Vagina (tissue), 2 donors: Measurements from ENCODE around the gene ZNF512. TPM values are rescaled to one million over a fixed set of nuclear protein-coding genes. Genes with fewer than 3 reads are reported as not detected.
"Not testable (repeated sequence)": the region's sequence is repeated elsewhere in the genome, so short reads cannot be mapped to it uniquely, and the experiment has no call there.

Experiments
- DNase-seq, 2 donors: peaks; one replicate each; pipeline ENCODE4 v3.0.0-alpha.2; 2017; ENCODE audit errors: extremely low spot score in 2 of 2
- H3K27ac ChIP-seq: fragments of 200-600 bp; sonication (generic); one replicate; pipeline ENCODE4 v1.5.1; 2019
- H3K27me3 ChIP-seq: fragments of 200-600 bp; sonication (generic); one replicate; pipeline ENCODE4 v1.5.1; 2019
- H3K36me3 ChIP-seq, 2 donors: fragments of 200-600 bp; sonication (generic); one replicate each; pipeline ENCODE4 v1.5.1; 2017 to 2019
- H3K4me1 ChIP-seq: fragments of 200-600 bp; sonication (generic); one replicate; pipeline ENCODE4 v1.5.1; 2019
- H3K4me3 ChIP-seq, 2 donors: fragments of 200-600 bp; sonication (generic); 1 replicate in 1 of 2; 2 replicates in 1 of 2; pipeline ENCODE4 v1.5.1; 2016 to 2019
- H3K9me3 ChIP-seq: fragments of 200-600 bp; sonication (generic); one replicate; pipeline ENCODE4 v1.5.1; 2019
- POLR2A ChIP-seq, 2 donors: fragments of 450-650 bp; IDR thresholded peaks; one replicate each; pipeline ENCODE4 v1.6.1; 2017; ENCODE audit warnings: antibody characterized with exemption in 2 of 2, mild to moderate bottlenecking in 2 of 2, moderate library complexity in 2 of 2
- POLR2AphosphoS5 ChIP-seq, 2 donors: sonication (generic); formaldehyde crosslinking; IDR thresholded peaks; one replicate each; pipeline ENCODE4 v1.9.0; 2017; ENCODE audit warnings: antibody characterized with exemption in 2 of 2, mild to moderate bottlenecking in 2 of 2, low read depth in 1 of 2; ENCODE audit not compliant: insufficient read depth in 1 of 2
- intact Hi-C: fragments of 100-400 bp; cut with DNase I; formaldehyde crosslinking; loops from one replicate; pipeline ENCODE4 v1.15.1; 2023
- total RNA-seq: library from RNA; depleted of rRNA; stranded (reverse); fragments of >200 nt; gene quantifications from one replicate; pipeline ENCODE4 v1.2.3, GENCODE V29; 2016
- TF ChIP-seq, protein P1 (sequence below), 3 experiments: fragments of 450-650 bp in 2 of 3; fragments of 200-600 bp in 1 of 3; sonication (generic) in 1 of 3; IDR thresholded peaks; one replicate each; pipeline ENCODE4 v1.5.1; 2017 to 2019; ENCODE audit warnings: antibody characterized with exemption in 3 of 3, mild to moderate bottlenecking in 2 of 3, moderate library complexity in 2 of 3

The ZNF512 gene
- total RNA-seq, 1 donor from 2014 or later, result 35.4 TPM

DNA sequence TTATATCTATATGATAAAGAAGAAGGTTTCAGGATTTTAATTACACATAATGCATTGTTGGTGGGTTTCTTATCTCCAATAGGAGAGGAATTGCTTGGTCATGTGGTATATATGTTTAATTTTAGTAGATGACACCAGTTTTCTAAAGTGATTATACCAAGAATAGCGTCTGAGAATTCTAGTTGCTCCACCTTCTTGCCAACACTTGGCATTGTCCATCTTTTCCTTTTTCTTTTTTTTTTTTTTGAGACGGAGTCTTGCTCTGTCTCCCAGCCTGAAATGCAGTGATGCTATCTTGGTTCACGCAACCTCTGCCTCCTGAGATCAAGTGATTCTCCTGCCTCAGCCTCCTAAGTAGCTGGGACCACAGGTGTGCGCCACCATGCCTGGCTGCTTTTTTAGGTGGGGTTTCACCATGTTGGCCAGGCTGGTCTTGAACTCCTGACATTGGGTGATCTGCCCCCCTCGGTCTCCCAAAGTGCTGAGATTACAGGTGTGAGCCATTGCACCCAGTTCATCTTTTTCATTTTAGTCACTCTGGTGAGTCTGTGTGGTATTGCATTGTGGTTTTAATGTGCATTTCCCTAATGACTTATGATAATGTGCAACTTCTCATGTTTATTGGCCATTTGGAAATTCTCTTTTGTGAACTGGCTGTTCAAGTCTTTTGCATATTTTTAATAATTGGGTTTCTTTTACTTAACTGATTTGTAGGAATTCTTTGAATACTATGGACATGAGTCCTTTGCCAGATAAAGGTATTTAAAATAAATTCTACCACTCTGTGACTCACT lies 37.3 kb upstream of the ZNF512 start:
- Histone ChIP-seq H3K36me3 (no peaks in the 10 kb centered on the region), H3K4me3 (no peak overlapping the region)

DNA sequence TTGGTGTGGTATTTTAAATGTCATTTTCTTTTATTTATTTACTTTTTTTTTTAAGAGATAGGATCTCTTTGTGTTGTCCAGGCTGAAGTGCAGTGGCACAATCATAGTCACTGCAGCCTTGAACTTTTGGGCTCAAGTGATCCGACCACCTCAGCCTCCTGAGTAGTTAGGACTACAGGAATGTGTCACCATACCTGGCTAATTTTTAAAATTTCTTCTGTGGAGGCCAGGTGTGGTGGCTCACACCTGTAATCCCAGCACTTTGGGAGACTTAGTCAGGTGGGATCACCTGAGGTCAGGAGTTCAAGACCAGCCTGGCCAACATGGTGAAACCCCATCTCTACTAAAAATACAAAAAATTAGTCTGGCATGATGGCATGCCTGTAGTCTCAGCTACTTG lies 33.5 kb upstream of the ZNF512 start:
- intact Hi-C loops, result no loop called here
- TF ChIP-seq, protein P1, sequence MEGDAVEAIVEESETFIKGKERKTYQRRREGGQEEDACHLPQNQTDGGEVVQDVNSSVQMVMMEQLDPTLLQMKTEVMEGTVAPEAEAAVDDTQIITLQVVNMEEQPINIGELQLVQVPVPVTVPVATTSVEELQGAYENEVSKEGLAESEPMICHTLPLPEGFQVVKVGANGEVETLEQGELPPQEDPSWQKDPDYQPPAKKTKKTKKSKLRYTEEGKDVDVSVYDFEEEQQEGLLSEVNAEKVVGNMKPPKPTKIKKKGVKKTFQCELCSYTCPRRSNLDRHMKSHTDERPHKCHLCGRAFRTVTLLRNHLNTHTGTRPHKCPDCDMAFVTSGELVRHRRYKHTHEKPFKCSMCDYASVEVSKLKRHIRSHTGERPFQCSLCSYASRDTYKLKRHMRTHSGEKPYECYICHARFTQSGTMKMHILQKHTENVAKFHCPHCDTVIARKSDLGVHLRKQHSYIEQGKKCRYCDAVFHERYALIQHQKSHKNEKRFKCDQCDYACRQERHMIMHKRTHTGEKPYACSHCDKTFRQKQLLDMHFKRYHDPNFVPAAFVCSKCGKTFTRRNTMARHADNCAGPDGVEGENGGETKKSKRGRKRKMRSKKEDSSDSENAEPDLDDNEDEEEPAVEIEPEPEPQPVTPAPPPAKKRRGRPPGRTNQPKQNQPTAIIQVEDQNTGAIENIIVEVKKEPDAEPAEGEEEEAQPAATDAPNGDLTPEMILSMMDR (IDR thresholded peaks at IDR 0.05), result no peak
- TF ChIP-seq POLR2A (IDR thresholded peaks at IDR 0.05) (no peak), POLR2AphosphoS5 (IDR thresholded peaks at IDR 0.05; ENCODE audit: insufficient read depth in 1 of 2, low read depth in 1 of 2) (no peak)
- no peaks in the 10 kb centered on the region for H3K9me3 ChIP-seq

More for the DNA sequence above, 37.3 kb upstream of the ZNF512 start:
- Histone ChIP-seq H3K9me3 (no peaks in the 10 kb centered on the region), H3K27ac (no peak overlapping the region), H3K27me3 (no peaks in the 10 kb centered on the region), H3K4me1 (no peaks in the 10 kb centered on the region)
- TF ChIP-seq, protein P1 (IDR thresholded peaks at IDR 0.05), result no peak
- TF ChIP-seq POLR2A (IDR thresholded peaks at IDR 0.05) (no peak), POLR2AphosphoS5 (IDR thresholded peaks at IDR 0.05; ENCODE audit: insufficient read depth in 1 of 2, low read depth in 1 of 2) (no peak)
- intact Hi-C loops, result no loop called here
- no peak for DNase-seq

DNA sequence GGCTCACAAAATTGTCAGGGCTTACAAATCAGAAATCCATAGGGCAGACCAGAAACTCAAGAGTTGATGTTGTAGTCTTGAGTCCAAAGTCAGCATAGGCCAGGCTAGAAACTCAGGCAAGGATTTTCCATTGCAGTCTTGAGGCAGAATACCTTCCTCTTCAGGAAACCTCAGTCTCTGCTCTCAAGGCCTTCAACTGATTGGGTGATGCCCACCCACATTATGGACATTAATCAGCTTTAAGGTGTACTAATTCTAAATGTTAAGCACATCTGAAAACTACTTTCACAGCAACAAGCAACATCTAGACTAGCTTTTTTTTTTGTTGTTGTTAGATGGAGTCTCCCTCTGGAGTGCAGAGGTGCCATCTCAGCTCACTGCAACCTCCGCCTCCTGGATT lies 31.3 kb upstream of the ZNF512 start:
- H3K4me1 ChIP-seq, result no peaks in the 10 kb centered on the region
- no peak overlapping the region for H3K27ac ChIP-seq
- no peaks in the 10 kb centered on the region for H3K36me3 ChIP-seq
- TF ChIP-seq POLR2A (IDR thresholded peaks at IDR 0.05) (no peak), POLR2AphosphoS5 (IDR thresholded peaks at IDR 0.05; ENCODE audit: insufficient read depth in 1 of 2, low read depth in 1 of 2) (no peak)
- TF ChIP-seq, protein P1 (IDR thresholded peaks at IDR 0.05), result no peak
- H3K27me3 ChIP-seq, result no peaks in the 10 kb centered on the region
- intact Hi-C loops, result no loop called here
- H3K4me3 ChIP-seq, result no peak overlapping the region
- no peaks in the 10 kb centered on the region for H3K9me3 ChIP-seq
- DNase-seq, result no peak

More for the DNA sequence above, 33.5 kb upstream of the ZNF512 start:
- no peak overlapping the region for H3K4me3 ChIP-seq
- H3K27ac ChIP-seq, result no peak overlapping the region
- no peak for DNase-seq
- H3K36me3 ChIP-seq, result no peaks in the 10 kb centered on the region
- H3K27me3 ChIP-seq, result no peaks in the 10 kb centered on the region
- no peaks in the 10 kb centered on the region for H3K4me1 ChIP-seq

DNA sequence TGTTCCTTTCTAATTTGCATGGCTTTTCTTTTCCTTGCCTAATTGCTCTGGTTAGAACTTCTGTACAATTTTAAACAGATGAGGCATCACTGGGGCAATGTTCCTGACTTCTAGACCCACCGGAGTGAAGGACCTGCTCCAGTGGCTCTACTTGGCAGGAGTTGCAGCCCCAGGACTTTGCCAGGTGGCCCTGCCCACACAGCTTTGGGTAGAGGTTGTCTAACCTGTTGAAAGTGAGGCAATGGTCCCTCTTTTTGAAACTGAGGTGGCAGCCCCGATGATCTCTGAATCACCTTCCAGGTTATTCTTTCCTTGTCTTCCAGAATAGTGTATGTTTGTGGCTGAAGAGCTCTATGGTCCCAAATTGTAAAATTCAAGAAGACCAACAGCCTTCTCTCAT lies 29.9 kb upstream of the ZNF512 start:
- Histone ChIP-seq H3K27me3 (no peaks in the 10 kb centered on the region), H3K4me3 (no peak overlapping the region), H3K9me3 (no peaks in the 10 kb centered on the region), H3K36me3 (no peaks in the 10 kb centered on the region), H3K4me1 (no peaks in the 10 kb centered on the region), H3K27ac (no peak overlapping the region)
- no peak for TF ChIP-seq POLR2AphosphoS5 (IDR thresholded peaks at IDR 0.05; ENCODE audit: insufficient read depth in 1 of 2, low read depth in 1 of 2)
- TF ChIP-seq, protein P1 (IDR thresholded peaks at IDR 0.05), result no peak
- TF ChIP-seq POLR2A (IDR thresholded peaks at IDR 0.05), result no peak
- intact Hi-C loops, result no loop called here
- DNase-seq, result no peak

DNA sequence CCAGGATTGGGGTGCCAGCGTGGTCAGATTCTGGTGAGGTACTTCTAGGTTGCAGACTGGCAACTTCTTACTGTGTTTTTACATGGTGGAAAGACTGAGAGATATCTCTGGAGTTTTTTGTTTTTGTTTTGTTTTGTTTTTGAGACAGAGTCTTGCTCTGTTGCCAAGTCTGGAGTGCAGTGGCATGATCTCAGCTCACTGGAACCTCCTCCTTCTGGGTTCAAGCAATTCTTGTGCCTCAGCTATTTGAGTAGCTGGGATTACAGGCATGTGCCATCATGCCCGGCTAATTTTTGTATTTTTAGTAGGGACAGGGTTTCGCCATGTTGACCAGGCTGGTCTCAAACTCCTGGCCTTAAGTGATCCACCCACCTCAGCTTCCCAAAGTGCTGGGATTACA lies 28.4 kb upstream of the ZNF512 start:
- H3K27ac ChIP-seq, H3K36me3 ChIP-seq, DNase-seq, intact Hi-C loops, H3K4me3 ChIP-seq, H3K9me3 ChIP-seq, H3K27me3 ChIP-seq, H3K4me1 ChIP-seq: not testable (repeated sequence)
